Karpas-422 (cell line): Measurements from ENCODE around the gene IFI6. TPM values are rescaled to one million over a fixed set of nuclear protein-coding genes. Genes with fewer than 3 reads are reported as not detected.
"Not testable (repeated sequence)": the region's sequence is repeated elsewhere in the genome, so short reads cannot be mapped to it uniquely, and the experiment has no call there.

ENCODE experiments used
- DNase-seq: peaks from one replicate; pipeline ENCODE4 v3.0.0-alpha.2; 2015
- H2AFZ ChIP-seq: fragments of 200-600 bp; sonication (generic); 2 replicates; pipeline ENCODE4 v1.6.1; 2014; ENCODE audit warnings: antibody characterized with exemption, low read length, mixed read lengths
- H3K27ac ChIP-seq: fragments of 200-600 bp; sonication (generic); 2 replicates; pipeline ENCODE4 v1.5.1; 2014; ENCODE audit warnings: mild to moderate bottlenecking, low read length, moderate library complexity
- H3K27me3 ChIP-seq: fragments of 200-600 bp; sonication (generic); 2 replicates; pipeline ENCODE4 v1.6.1; 2014; ENCODE audit warnings: low read length, mixed read lengths
- H3K36me3 ChIP-seq: fragments of 200-600 bp; sonication (generic); 2 replicates; pipeline ENCODE4 v1.6.1; 2014; ENCODE audit warnings: low read length, mixed read lengths; ENCODE audit not compliant: insufficient read depth
- H3K4me1 ChIP-seq: fragments of 200-600 bp; sonication (generic); 2 replicates; pipeline ENCODE4 v1.6.1; 2014; ENCODE audit warnings: mild to moderate bottlenecking, low read length, mixed read lengths
- H3K4me2 ChIP-seq: fragments of 200-600 bp; sonication (generic); 2 replicates; pipeline ENCODE4 v1.6.1; 2014; ENCODE audit warnings: low read length, low read depth, mild to moderate bottlenecking; ENCODE audit not compliant: poor library complexity, severe bottlenecking
- H3K4me3 ChIP-seq: fragments of 200-600 bp; sonication (generic); 2 replicates; pipeline ENCODE4 v1.5.1; 2014; ENCODE audit warnings: mild to moderate bottlenecking, antibody characterized with exemption, low read length, mixed read lengths
- H3K79me2 ChIP-seq: fragments of 200-600 bp; sonication (generic); 2 replicates; pipeline ENCODE4 v1.6.1; 2014; ENCODE audit warnings: mild to moderate bottlenecking, low read length, mixed read lengths
- H3K9ac ChIP-seq: fragments of 200-600 bp; sonication (generic); 2 replicates; pipeline ENCODE4 v1.6.0; 2014; ENCODE audit warnings: low read length
- H3K9me2 ChIP-seq: fragments of 200-600 bp; sonication (generic), shearing (Covaris generic); replicated peaks from 2 replicates; pipeline ENCODE4 v1.6.0; 2014; ENCODE audit warnings: mild to moderate bottlenecking, low read length, moderate library complexity; ENCODE audit not compliant: insufficient read depth
- H3K9me3 ChIP-seq: fragments of 300-700, 200-600 bp; sonication (generic); 2 replicates; pipeline ENCODE4 v1.6.1; 2014; ENCODE audit warnings: low read length, mixed read lengths
- H4K20me1 ChIP-seq: fragments of 200-600 bp; sonication (generic); 2 replicates; pipeline ENCODE4 v1.6.1; 2014; ENCODE audit warnings: mild to moderate bottlenecking, antibody characterized with exemption, low read length, low read depth; ENCODE audit not compliant: insufficient read depth
- total RNA-seq: library from RNA; depleted of rRNA; stranded (reverse); fragments of >200 nt; shearing (Covaris generic); gene quantifications from 2 replicates; pipeline ENCODE4 v1.2.3, GENCODE V29; 2014; ENCODE audit warnings: low replicate concordance

The IFI6 gene
- total RNA-seq, 1 experiment from 2014 or later: 67.3 TPM

- H3K27ac ChIP-seq, H3K4me1 ChIP-seq, H3K9ac ChIP-seq, H3K79me2 ChIP-seq, H3K27me3 ChIP-seq, H3K4me3 ChIP-seq, H2AFZ ChIP-seq, H3K9me3 ChIP-seq, H3K4me2 ChIP-seq, H4K20me1 ChIP-seq, DNase-seq, H3K36me3 ChIP-seq, H3K9me2 ChIP-seq: not testable (repeated sequence)
These were observed 9.6 kb upstream of the IFI6 start for GRCh38 chr1:27681580-27681979.

- H4K20me1 ChIP-seq, H3K9me2 ChIP-seq, H3K9ac ChIP-seq, H3K27ac ChIP-seq, H3K4me3 ChIP-seq, DNase-seq, H3K36me3 ChIP-seq, H3K79me2 ChIP-seq, H3K9me3 ChIP-seq, H2AFZ ChIP-seq, H3K27me3 ChIP-seq, H3K4me2 ChIP-seq, H3K4me1 ChIP-seq: not testable (repeated sequence)
These were observed 8.3 kb upstream of the IFI6 start for GRCh38 chr1:27680225-27680791.

GRCh38 chr1:27678747-27679146 is 6.8 kb upstream of the IFI6 start:
- no peak overlapping the region for H3K4me2 ChIP-seq
- no peak for DNase-seq
- H3K9me2 ChIP-seq: no peaks in the 10 kb centered on the region
- H3K4me1 ChIP-seq: no peaks in the 10 kb centered on the region
- no peak overlapping the region for H3K9ac ChIP-seq
- H3K4me3 ChIP-seq: no peak overlapping the region
- no peaks in the 10 kb centered on the region for H3K36me3 ChIP-seq
- no peaks in the 10 kb centered on the region for H3K9me3 ChIP-seq
- no peaks in the 10 kb centered on the region for H4K20me1 ChIP-seq
- no peaks in the 10 kb centered on the region for H3K79me2 ChIP-seq
- no peak overlapping the region for H2AFZ ChIP-seq
- H3K27me3 ChIP-seq: no peaks in the 10 kb centered on the region
- H3K27ac ChIP-seq: no peak overlapping the region

GRCh38 chr1:27676410-27676809 is 4.4 kb upstream of the IFI6 start:
- Histone ChIP-seq H3K27me3 (no peaks in the 10 kb centered on the region), H4K20me1 (no peaks in the 10 kb centered on the region), H3K4me1 (peaks cover 18% of the 10 kb centered on the region), H3K4me3 (no peak overlapping the region), H2AFZ (no peak overlapping the region), H3K9ac (no peak overlapping the region), H3K9me3 (no peaks in the 10 kb centered on the region), H3K79me2 (no peaks in the 10 kb centered on the region), H3K9me2 (no peaks in the 10 kb centered on the region), H3K36me3 (no peaks in the 10 kb centered on the region), H3K4me2 (no peak overlapping the region), H3K27ac (no peak overlapping the region)
- DNase-seq: no peak

- peak overlapping the region; percentile 49 for H3K27ac ChIP-seq
- H3K36me3 ChIP-seq: no peaks in the 10 kb centered on the region
- peak overlapping the region; percentile 83 for H3K4me2 ChIP-seq
- no peaks in the 10 kb centered on the region for H4K20me1 ChIP-seq
- peak overlapping the region; percentile 94 for H2AFZ ChIP-seq
- no peaks in the 10 kb centered on the region for H3K9me2 ChIP-seq
- no peaks in the 10 kb centered on the region for H3K79me2 ChIP-seq
- peak overlapping the region; percentile 74 for H3K4me3 ChIP-seq
- H3K9ac ChIP-seq: peak overlapping the region; percentile 76
- H3K27me3 ChIP-seq: no peaks in the 10 kb centered on the region
- H3K4me1 ChIP-seq: peaks cover 22% of the 10 kb centered on the region
- H3K9me3 ChIP-seq: no peaks in the 10 kb centered on the region
- DNase-seq: no peak
These were observed 739 bp upstream of the IFI6 start for GRCh38 chr1:27672750-27673112.

- no peak overlapping the region for H3K9ac ChIP-seq
- no peak for DNase-seq
- no peaks in the 10 kb centered on the region for H3K27me3 ChIP-seq
- H3K4me3 ChIP-seq: no peak overlapping the region
- H4K20me1 ChIP-seq: no peaks in the 10 kb centered on the region
- H3K4me2 ChIP-seq: no peak overlapping the region
- H2AFZ ChIP-seq: no peak overlapping the region
- no peak overlapping the region for H3K27ac ChIP-seq
- H3K36me3 ChIP-seq: no peaks in the 10 kb centered on the region
- H3K79me2 ChIP-seq: no peaks in the 10 kb centered on the region
- peaks cover 22% of the 10 kb centered on the region for H3K4me1 ChIP-seq
- H3K9me3 ChIP-seq: no peaks in the 10 kb centered on the region
- no peaks in the 10 kb centered on the region for H3K9me2 ChIP-seq
These were observed 2.1 kb downstream of the IFI6 start for GRCh38 chr1:27669876-27670275.

- H3K9ac ChIP-seq: no peak overlapping the region
- peak overlapping the region; percentile 50 for H3K4me2 ChIP-seq
- H3K27ac ChIP-seq: no peak overlapping the region
- H3K36me3 ChIP-seq: no peaks in the 10 kb centered on the region
- no peaks in the 10 kb centered on the region for H3K9me2 ChIP-seq
- no peak overlapping the region for H2AFZ ChIP-seq
- no peaks in the 10 kb centered on the region for H3K9me3 ChIP-seq
- DNase-seq: peak; percentile 89
- no peaks in the 10 kb centered on the region for H4K20me1 ChIP-seq
- no peaks in the 10 kb centered on the region for H3K27me3 ChIP-seq
- no peaks in the 10 kb centered on the region for H3K79me2 ChIP-seq
- H3K4me3 ChIP-seq: peak overlapping the region; percentile 35; the same call in 1 of the 2 replicates
- H3K4me1 ChIP-seq: peaks cover 22% of the 10 kb centered on the region
These were observed 2.9 kb downstream of the IFI6 start for GRCh38 chr1:27668808-27669723.

GRCh38 chr1:27668121-27668807 is 3.7 kb downstream of the IFI6 start:
- no peaks in the 10 kb centered on the region for H3K36me3 ChIP-seq
- H3K4me3 ChIP-seq: no peak overlapping the region
- no peak overlapping the region for H3K27ac ChIP-seq
- H3K4me1 ChIP-seq: peaks cover 22% of the 10 kb centered on the region
- H3K27me3 ChIP-seq: no peaks in the 10 kb centered on the region
- H3K9me2 ChIP-seq: no peaks in the 10 kb centered on the region
- no peaks in the 10 kb centered on the region for H4K20me1 ChIP-seq
- H3K9me3 ChIP-seq: no peaks in the 10 kb centered on the region
- no peak for DNase-seq
- no peak overlapping the region for H3K9ac ChIP-seq
- no peaks in the 10 kb centered on the region for H3K79me2 ChIP-seq
- H2AFZ ChIP-seq: no peak overlapping the region
- H3K4me2 ChIP-seq: no peak overlapping the region
